Measurements from ENCODE around the gene KIF6. TPM values are rescaled to one million over a fixed set of nuclear protein-coding genes. Genes with fewer than 3 reads are reported as not detected.

The KIF6 gene
- total RNA-seq, 1 donor from 2014 or later, result 1.4 TPM

GRCh38 chr6:39706819-39707335 lies 18.3 kb downstream of the KIF6 start:
- TF ChIP-seq CTCF (IDR thresholded peaks at IDR 0.05; ENCODE audit: unreplicated experiment), result no peak
- H3K4me3 Mint-ChIP-seq, result no peak overlapping the region
- H3K4me1 Mint-ChIP-seq, result no peaks in the 10 kb centered on the region
- H3K27me3 Mint-ChIP-seq (ENCODE audit: low read depth), result peaks cover 3% of the 10 kb centered on the region
- H3K36me3 Mint-ChIP-seq, result no peaks in the 10 kb centered on the region
- no peak overlapping the region for H3K27ac Mint-ChIP-seq
- no peaks in the 10 kb centered on the region for H3K9me3 Mint-ChIP-seq
- DNase-seq (ENCODE audit: low spot score in 2 of 2, unreplicated experiment in 2 of 2), result no peak

- no peak overlapping the region for H3K27ac Mint-ChIP-seq
- H3K4me3 Mint-ChIP-seq, result no peak overlapping the region
- DNase-seq (ENCODE audit: low spot score in 2 of 2, unreplicated experiment in 2 of 2), result no peak
- no peaks in the 10 kb centered on the region for H3K36me3 Mint-ChIP-seq
- peaks cover 3% of the 10 kb centered on the region for H3K27me3 Mint-ChIP-seq (ENCODE audit: low read depth)
- TF ChIP-seq CTCF (IDR thresholded peaks at IDR 0.05; ENCODE audit: unreplicated experiment), result no peak
- no peaks in the 10 kb centered on the region for H3K4me1 Mint-ChIP-seq
- no peaks in the 10 kb centered on the region for H3K9me3 Mint-ChIP-seq
These were observed 22.9 kb downstream of the KIF6 start for GRCh38 chr6:39702265-39702664.

- Mint-ChIP-seq H3K9me3 (peaks cover 6% of the 10 kb centered on the region), H3K36me3 (no peaks in the 10 kb centered on the region), H3K4me3 (no peak overlapping the region), H3K27me3 (ENCODE audit: low read depth) (peaks cover 5% of the 10 kb centered on the region), H3K4me1 (no peaks in the 10 kb centered on the region), H3K27ac (no peak overlapping the region)
- no peak for DNase-seq (ENCODE audit: low spot score in 2 of 2, unreplicated experiment in 2 of 2)
- TF ChIP-seq CTCF (IDR thresholded peaks at IDR 0.05; ENCODE audit: unreplicated experiment), result no peak
These were observed 24.8 kb downstream of the KIF6 start for GRCh38 chr6:39700362-39700761.

GRCh38 chr6:39698789-39699188 lies 26.4 kb downstream of the KIF6 start:
- no peak overlapping the region for H3K4me3 Mint-ChIP-seq
- no peak for TF ChIP-seq CTCF (IDR thresholded peaks at IDR 0.05; ENCODE audit: unreplicated experiment)
- H3K9me3 Mint-ChIP-seq, result peaks cover 15% of the 10 kb centered on the region
- no peaks in the 10 kb centered on the region for H3K4me1 Mint-ChIP-seq
- no peak overlapping the region for H3K27ac Mint-ChIP-seq
- H3K36me3 Mint-ChIP-seq, result no peaks in the 10 kb centered on the region
- H3K27me3 Mint-ChIP-seq (ENCODE audit: low read depth), result peaks cover 12% of the 10 kb centered on the region
- DNase-seq (ENCODE audit: low spot score in 2 of 2, unreplicated experiment in 2 of 2), result no peak

- H3K27ac Mint-ChIP-seq, result no peak overlapping the region
- no peaks in the 10 kb centered on the region for H3K4me1 Mint-ChIP-seq
- H3K36me3 Mint-ChIP-seq, result no peaks in the 10 kb centered on the region
- peaks cover 20% of the 10 kb centered on the region for H3K27me3 Mint-ChIP-seq (ENCODE audit: low read depth)
- peaks cover 15% of the 10 kb centered on the region for H3K9me3 Mint-ChIP-seq
- no peak for TF ChIP-seq CTCF (IDR thresholded peaks at IDR 0.05; ENCODE audit: unreplicated experiment)
- H3K4me3 Mint-ChIP-seq, result no peak overlapping the region
- no peak for DNase-seq (ENCODE audit: low spot score in 2 of 2, unreplicated experiment in 2 of 2)
These were observed 28.0 kb downstream of the KIF6 start for GRCh38 chr6:39696986-39697788.
